IPS-NIHi7 (cell line): ENCODE results near the gene KIF2A.

ENCODE experiments used
- DNase-seq: peaks from one replicate; pipeline ENCODE4 v3.0.0; 2012; ENCODE audit warnings: mixed read lengths; ENCODE audit errors: extremely low spot score

Gene KIF2A

GRCh38 chr5:62385131-62385530, 79.1 kb downstream of the KIF2A start:
- no peak for DNase-seq

GRCh38 chr5:62385816-62386400, 79.9 kb downstream of the KIF2A start:
- no peak for DNase-seq

- DNase-seq: no peak
These were observed 80.8 kb downstream of the KIF2A start for GRCh38 chr5:62386824-62387223.

GRCh38 chr5:62395210-62395950, 89.4 kb downstream of the KIF2A start:
- DNase-seq: no peak

GRCh38 chr5:62403411-62404250, 97.6 kb downstream of the KIF2A start, which contains the start of gene DIMT1:
TSS of gene DIMT1 (minus strand) at chr5:62403905. CDS start at chr5:62403772, 133 bp downstream.
- DNase-seq: peak; percentile 96

GRCh38 chr5:62412549-62413329, 106.7 kb downstream of the KIF2A start, which contains the start of gene IPO11:
TSS of gene IPO11 (plus strand) at chr5:62412763. CDS start at chr5:62437280, 24,517 bp downstream.
- peak; percentile 98 for DNase-seq

GRCh38 chr5:62413711-62414110, 107.7 kb downstream of the KIF2A start:
- DNase-seq: no peak

- no peak for DNase-seq
These were observed 112.6 kb downstream of the KIF2A start for GRCh38 chr5:62418462-62419076.

GRCh38 chr5:62419609-62420008, 113.6 kb downstream of the KIF2A start:
- no peak for DNase-seq

GRCh38 chr5:62421414-62421813, 115.4 kb downstream of the KIF2A start:
- DNase-seq: no peak

- no peak for DNase-seq
These were observed 118.8 kb downstream of the KIF2A start for GRCh38 chr5:62424763-62425162.

- peak; percentile 9 for DNase-seq
These were observed 126.0 kb downstream of the KIF2A start for GRCh38 chr5:62431735-62432620.

- DNase-seq: no peak
These were observed 126.6 kb downstream of the KIF2A start for GRCh38 chr5:62432621-62433064.
